ENCODE results near the gene SMIM7.

DNA sequence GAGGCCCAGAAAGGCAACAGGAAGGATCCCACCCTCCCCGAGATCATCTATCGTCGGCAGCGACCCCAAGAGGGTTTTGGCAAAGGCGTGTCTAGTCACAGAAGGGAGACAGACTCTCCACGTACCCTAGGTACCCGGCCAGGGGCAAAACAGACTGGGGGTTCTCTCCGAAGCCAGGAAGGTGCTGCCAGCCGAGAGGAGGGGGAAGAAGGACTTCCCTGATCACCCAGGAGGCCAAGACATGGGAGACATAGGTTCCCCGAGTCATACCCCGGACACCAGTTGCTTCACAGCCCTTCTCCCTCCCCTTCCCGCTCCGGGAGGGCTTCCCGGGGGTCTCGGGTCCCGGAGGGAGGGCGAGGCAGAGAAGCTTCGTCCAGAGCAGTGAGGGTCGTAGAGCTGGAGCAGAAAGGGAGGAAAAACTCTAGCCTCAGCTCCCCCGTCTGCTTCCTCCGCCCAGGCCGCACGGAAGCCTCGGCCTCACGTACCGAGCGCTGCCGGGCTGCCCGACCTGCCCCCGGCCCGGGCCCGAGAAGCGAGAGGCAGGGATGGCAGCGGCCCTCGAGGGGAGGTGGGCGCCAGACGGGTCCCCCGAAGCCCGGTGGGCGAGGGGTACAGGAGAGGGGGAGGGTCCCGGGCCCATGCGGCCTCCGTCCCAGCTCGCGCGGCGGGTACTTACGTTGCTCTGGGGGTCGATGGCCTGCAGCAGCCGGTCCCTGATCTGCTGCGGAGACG is 32.6 kb downstream of the SMIM7 start:
- TF ChIP-seq, protein P1, sequence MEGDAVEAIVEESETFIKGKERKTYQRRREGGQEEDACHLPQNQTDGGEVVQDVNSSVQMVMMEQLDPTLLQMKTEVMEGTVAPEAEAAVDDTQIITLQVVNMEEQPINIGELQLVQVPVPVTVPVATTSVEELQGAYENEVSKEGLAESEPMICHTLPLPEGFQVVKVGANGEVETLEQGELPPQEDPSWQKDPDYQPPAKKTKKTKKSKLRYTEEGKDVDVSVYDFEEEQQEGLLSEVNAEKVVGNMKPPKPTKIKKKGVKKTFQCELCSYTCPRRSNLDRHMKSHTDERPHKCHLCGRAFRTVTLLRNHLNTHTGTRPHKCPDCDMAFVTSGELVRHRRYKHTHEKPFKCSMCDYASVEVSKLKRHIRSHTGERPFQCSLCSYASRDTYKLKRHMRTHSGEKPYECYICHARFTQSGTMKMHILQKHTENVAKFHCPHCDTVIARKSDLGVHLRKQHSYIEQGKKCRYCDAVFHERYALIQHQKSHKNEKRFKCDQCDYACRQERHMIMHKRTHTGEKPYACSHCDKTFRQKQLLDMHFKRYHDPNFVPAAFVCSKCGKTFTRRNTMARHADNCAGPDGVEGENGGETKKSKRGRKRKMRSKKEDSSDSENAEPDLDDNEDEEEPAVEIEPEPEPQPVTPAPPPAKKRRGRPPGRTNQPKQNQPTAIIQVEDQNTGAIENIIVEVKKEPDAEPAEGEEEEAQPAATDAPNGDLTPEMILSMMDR (IDR thresholded peaks at IDR 0.05): no peak
- no peak for TF ChIP-seq POLR2A (IDR thresholded peaks at IDR 0.05)

All from body of pancreas (tissue), 4 donors.